ENCODE data around the gene HIKESHI. TPM values are rescaled to one million over a fixed set of nuclear protein-coding genes. Genes with fewer than 3 reads are reported as not detected.

Gene HIKESHI
- total RNA-seq, 3 donors from 2014 or later: 34.7 to 53.9 (median 43.5) TPM

- Histone ChIP-seq H3K4me3 (no peak overlapping the region), H3K4me1 (no peaks in the 10 kb centered on the region), H3K36me3 (no peaks in the 10 kb centered on the region), H3K27me3 (no peaks in the 10 kb centered on the region), H3K27ac (no peak overlapping the region), H3K9me3 (peaks cover 0 to 7% of the 10 kb centered on the region in 2 donors)
- TF ChIP-seq POLR2A (IDR thresholded peaks at IDR 0.05) (no peak), POLR2AphosphoS5 (IDR thresholded peaks at IDR 0.05) (no peak)
- TF ChIP-seq, protein P1, sequence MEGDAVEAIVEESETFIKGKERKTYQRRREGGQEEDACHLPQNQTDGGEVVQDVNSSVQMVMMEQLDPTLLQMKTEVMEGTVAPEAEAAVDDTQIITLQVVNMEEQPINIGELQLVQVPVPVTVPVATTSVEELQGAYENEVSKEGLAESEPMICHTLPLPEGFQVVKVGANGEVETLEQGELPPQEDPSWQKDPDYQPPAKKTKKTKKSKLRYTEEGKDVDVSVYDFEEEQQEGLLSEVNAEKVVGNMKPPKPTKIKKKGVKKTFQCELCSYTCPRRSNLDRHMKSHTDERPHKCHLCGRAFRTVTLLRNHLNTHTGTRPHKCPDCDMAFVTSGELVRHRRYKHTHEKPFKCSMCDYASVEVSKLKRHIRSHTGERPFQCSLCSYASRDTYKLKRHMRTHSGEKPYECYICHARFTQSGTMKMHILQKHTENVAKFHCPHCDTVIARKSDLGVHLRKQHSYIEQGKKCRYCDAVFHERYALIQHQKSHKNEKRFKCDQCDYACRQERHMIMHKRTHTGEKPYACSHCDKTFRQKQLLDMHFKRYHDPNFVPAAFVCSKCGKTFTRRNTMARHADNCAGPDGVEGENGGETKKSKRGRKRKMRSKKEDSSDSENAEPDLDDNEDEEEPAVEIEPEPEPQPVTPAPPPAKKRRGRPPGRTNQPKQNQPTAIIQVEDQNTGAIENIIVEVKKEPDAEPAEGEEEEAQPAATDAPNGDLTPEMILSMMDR (IDR thresholded peaks at IDR 0.05): no peak
- intact Hi-C loops (cut with DNase I; ENCODE audit: low total_unique reads): no loop called here
- DNase-seq (ENCODE audit: low spot score in 2 of 2): no peak
These were observed 56.7 kb downstream of the HIKESHI start for GRCh38 chr11:86358720-86359119.

DNA sequence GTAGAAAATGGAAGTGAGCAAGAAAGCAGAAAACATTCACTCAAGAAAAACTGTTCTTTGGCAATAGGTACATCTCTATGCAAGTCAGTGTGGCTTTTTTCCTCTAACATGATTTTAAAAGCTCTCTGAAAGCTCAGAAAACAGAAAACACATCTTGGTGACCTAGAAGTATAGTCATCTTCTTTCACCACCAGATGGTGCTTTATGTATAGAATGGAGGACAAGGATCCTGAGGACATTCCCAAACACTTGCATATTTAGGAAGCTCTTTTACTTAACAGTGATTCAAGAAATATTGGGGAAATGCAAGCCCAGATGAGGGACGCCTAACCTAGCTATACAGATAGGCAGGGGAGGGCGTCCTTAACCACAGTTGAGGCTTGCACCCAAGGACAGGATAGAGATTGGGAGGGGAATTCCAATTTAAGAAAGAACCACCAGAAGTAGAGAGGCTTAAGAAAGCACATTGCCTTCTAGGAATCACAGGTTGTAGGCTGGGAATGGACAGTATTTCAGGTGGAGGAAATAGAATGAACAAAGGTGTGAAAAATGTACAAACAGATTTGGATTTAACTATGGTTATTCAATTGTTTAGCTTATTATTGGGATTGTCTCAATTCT lies 58.8 kb downstream of the HIKESHI start:
- Histone ChIP-seq H3K27ac (no peak overlapping the region), H3K4me3 (no peak overlapping the region), H3K36me3 (no peaks in the 10 kb centered on the region), H3K9me3 (peaks cover 0 to 8% of the 10 kb centered on the region in 2 donors), H3K4me1 (no peaks in the 10 kb centered on the region), H3K27me3 (no peaks in the 10 kb centered on the region)
- no peak for DNase-seq (ENCODE audit: low spot score in 2 of 2)
- intact Hi-C loops (cut with DNase I; ENCODE audit: low total_unique reads): no loop called here
- TF ChIP-seq POLR2A (IDR thresholded peaks at IDR 0.05): no peak
- TF ChIP-seq, protein P1 (IDR thresholded peaks at IDR 0.05): no peak
- TF ChIP-seq POLR2AphosphoS5 (IDR thresholded peaks at IDR 0.05): no peak

- intact Hi-C loops (cut with DNase I; ENCODE audit: low total_unique reads): no loop called here
- no peaks in the 10 kb centered on the region for H3K27me3 ChIP-seq
- H3K9me3 ChIP-seq: peaks cover 0 to 8% of the 10 kb centered on the region in 2 donors
- no peak for DNase-seq (ENCODE audit: low spot score in 2 of 2)
- H3K4me1 ChIP-seq: no peaks in the 10 kb centered on the region
- H3K36me3 ChIP-seq: no peaks in the 10 kb centered on the region
- H3K27ac ChIP-seq: no peak overlapping the region
- H3K4me3 ChIP-seq: no peak overlapping the region
- TF ChIP-seq POLR2AphosphoS5 (IDR thresholded peaks at IDR 0.05) (no peak), POLR2A (IDR thresholded peaks at IDR 0.05) (no peak)
- TF ChIP-seq, protein P1 (IDR thresholded peaks at IDR 0.05): no peak
These were observed 61.4 kb downstream of the HIKESHI start for GRCh38 chr11:86363424-86363823.

DNA sequence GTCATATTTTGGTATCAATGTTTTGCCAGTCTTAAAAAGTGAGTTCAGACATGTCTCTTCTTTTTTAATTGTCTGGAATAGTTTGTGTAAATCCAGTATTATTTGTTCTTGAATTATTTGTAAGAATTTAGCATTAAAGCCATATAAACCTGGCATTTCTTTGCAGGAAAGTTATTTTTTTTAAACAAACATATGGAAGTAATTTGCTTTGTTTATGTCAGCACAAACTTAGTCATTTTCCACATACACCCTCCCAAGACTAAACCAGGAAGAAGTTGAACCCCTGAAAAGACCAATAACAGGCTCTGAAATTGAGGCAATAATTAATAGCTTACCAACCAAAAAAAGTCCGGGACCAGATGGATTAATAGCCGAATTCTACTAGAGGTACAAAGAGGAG lies 63.5 kb downstream of the HIKESHI start:
- no peaks in the 10 kb centered on the region for H3K27me3 ChIP-seq
- H3K4me3 ChIP-seq: no peak overlapping the region
- H3K4me1 ChIP-seq: no peaks in the 10 kb centered on the region
- intact Hi-C loops (cut with DNase I; ENCODE audit: low total_unique reads): no loop called here
- TF ChIP-seq POLR2A (IDR thresholded peaks at IDR 0.05): no peak
- TF ChIP-seq, protein P1 (IDR thresholded peaks at IDR 0.05): no peak
- TF ChIP-seq POLR2AphosphoS5 (IDR thresholded peaks at IDR 0.05): no peak
- no peak for DNase-seq (ENCODE audit: low spot score in 2 of 2)
- no peak overlapping the region for H3K27ac ChIP-seq
- H3K36me3 ChIP-seq: no peaks in the 10 kb centered on the region
- H3K9me3 ChIP-seq: peaks cover 0 to 8% of the 10 kb centered on the region in 2 donors

DNA sequence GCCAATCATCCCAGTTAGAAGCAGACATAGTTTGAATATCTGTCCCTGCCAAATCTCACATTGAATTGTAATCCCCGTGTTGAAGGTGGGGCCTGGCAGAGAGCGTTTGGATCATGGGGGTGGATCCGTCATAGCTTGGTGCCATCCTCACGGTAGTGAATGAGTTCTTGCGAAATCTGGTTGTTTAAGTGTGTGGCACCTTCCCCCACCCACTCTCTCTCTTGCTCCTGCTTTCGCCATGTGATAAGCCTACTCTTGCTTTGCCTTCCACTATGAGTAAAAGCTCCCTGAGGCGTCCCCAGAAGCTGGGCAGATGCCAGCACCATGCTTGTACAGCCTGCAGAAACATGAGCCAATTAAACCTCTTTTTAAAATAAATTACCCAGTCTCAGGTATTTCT lies 67.6 kb downstream of the HIKESHI start:
- DNase-seq (ENCODE audit: low spot score in 2 of 2): no peak
- Histone ChIP-seq H3K27ac (no peak overlapping the region), H3K36me3 (no peaks in the 10 kb centered on the region), H3K9me3 (no peaks in the 10 kb centered on the region), H3K4me1 (no peaks in the 10 kb centered on the region), H3K4me3 (no peak overlapping the region), H3K27me3 (no peaks in the 10 kb centered on the region)
- TF ChIP-seq POLR2AphosphoS5 (IDR thresholded peaks at IDR 0.05): no peak
- no peak for TF ChIP-seq POLR2A (IDR thresholded peaks at IDR 0.05)
- TF ChIP-seq, protein P1 (IDR thresholded peaks at IDR 0.05): no peak
- intact Hi-C loops (cut with DNase I; ENCODE audit: low total_unique reads): no loop called here
